GM04504 (cell line): ENCODE data around the gene MEIKIN.
"Not testable (repeated sequence)": the region's sequence is repeated elsewhere in the genome, so short reads cannot be mapped to it uniquely, and the experiment has no call there.

Source experiments
- DNase-seq: peaks from one replicate; pipeline ENCODE4 v3.0.0-alpha.2; 2012; ENCODE audit warnings: low read depth

MEIKIN gene

GRCh38 chr5:131906668-131907067 lies 38.8 kb downstream of the MEIKIN start:
- no peak for DNase-seq

- DNase-seq, result not testable (repeated sequence)
Measured at GRCh38 chr5:131902266-131902665, 43.2 kb downstream of the MEIKIN start.

GRCh38 chr5:131899686-131900085 lies 45.8 kb downstream of the MEIKIN start:
- DNase-seq, result no peak

- no peak for DNase-seq
Measured at GRCh38 chr5:131883984-131884383, 61.5 kb downstream of the MEIKIN start.

GRCh38 chr5:131879705-131880104 lies 65.8 kb downstream of the MEIKIN start:
- no peak for DNase-seq

GRCh38 chr5:131877873-131878272 lies 67.6 kb downstream of the MEIKIN start:
- DNase-seq, result no peak

- DNase-seq, result not testable (repeated sequence)
Measured at GRCh38 chr5:131871251-131871650, 74.2 kb downstream of the MEIKIN start.

- no peak for DNase-seq
Measured at GRCh38 chr5:131867524-131867923, 77.9 kb downstream of the MEIKIN start.

- no peak for DNase-seq
Measured at GRCh38 chr5:131863700-131864099, 81.8 kb downstream of the MEIKIN start.

- no peak for DNase-seq
Measured at GRCh38 chr5:131857388-131857787, 88.1 kb downstream of the MEIKIN start.

GRCh38 chr5:131855452-131855851 lies 90.0 kb downstream of the MEIKIN start:
- no peak for DNase-seq

GRCh38 chr5:131854134-131854533 lies 91.3 kb downstream of the MEIKIN start:
- no peak for DNase-seq

GRCh38 chr5:131848662-131849061 lies 96.8 kb downstream of the MEIKIN start:
- no peak for DNase-seq

- DNase-seq, result no peak
Measured at GRCh38 chr5:131846536-131846935, 98.9 kb downstream of the MEIKIN start.

- DNase-seq, result no peak
Measured at GRCh38 chr5:131845828-131846227, 99.6 kb downstream of the MEIKIN start.

- DNase-seq, result not testable (repeated sequence)
Measured at GRCh38 chr5:131842971-131843370, 102.5 kb downstream of the MEIKIN start.

- DNase-seq, result not testable (repeated sequence)
Measured at GRCh38 chr5:131832702-131833101, 112.8 kb downstream of the MEIKIN start.

- no peak for DNase-seq
Measured at GRCh38 chr5:131825404-131826013, 120.0 kb downstream of the MEIKIN start.

GRCh38 chr5:131824631-131825030 lies 120.8 kb downstream of the MEIKIN start:
- no peak for DNase-seq

GRCh38 chr5:131821221-131821620 lies 124.2 kb downstream of the MEIKIN start:
- no peak for DNase-seq

GRCh38 chr5:131818001-131818724 lies 127.3 kb downstream of the MEIKIN start:
- no peak for DNase-seq

- DNase-seq, result no peak
Measured at GRCh38 chr5:131814990-131815389, 130.5 kb downstream of the MEIKIN start.

- DNase-seq, result no peak
Measured at GRCh38 chr5:131812371-131813160, 132.9 kb downstream of the MEIKIN start.
